GM20431 (cell line): ENCODE data around the gene NDUFAF5.

Experiments used
- in situ Hi-C: fragments of 300-500 bp; cut with MseI, MboI; formaldehyde crosslinking; loops from one replicate; pipeline ENCODE4 v1.15.0; 2020; ENCODE audit warnings: low sequenced_read_pairs; ENCODE audit not compliant: unreplicated experiment

The NDUFAF5 gene

GRCh38 chr20:13772529-13772928 is 12.3 kb upstream of the NDUFAF5 start:
- in situ Hi-C loops, result loop anchor here (25.0 kb wide), 1 partner anchor 310 kb away; no protein-coding TSS in a partner anchor

GRCh38 chr20:13775867-13776266 is 9.0 kb upstream of the NDUFAF5 start:
- in situ Hi-C loops, result no loop called here

GRCh38 chr20:13777171-13777601 is 7.6 kb upstream of the NDUFAF5 start:
- in situ Hi-C loops, result no loop called here

GRCh38 chr20:13778827-13779226 is 6.0 kb upstream of the NDUFAF5 start:
- in situ Hi-C loops, result no loop called here

- in situ Hi-C loops, result no loop called here
Measured at GRCh38 chr20:13783528-13783927, 1.3 kb upstream of the NDUFAF5 start.

- in situ Hi-C loops, result no loop called here
Measured at GRCh38 chr20:13784271-13784892, 446 bp upstream of the NDUFAF5 start.

- in situ Hi-C loops, result no loop called here
Measured at GRCh38 chr20:13786143-13786828, 1.5 kb downstream of the NDUFAF5 start.

GRCh38 chr20:13788167-13788834 is 3.5 kb downstream of the NDUFAF5 start:
- in situ Hi-C loops, result no loop called here

- in situ Hi-C loops, result no loop called here
Measured at GRCh38 chr20:13790708-13791107, 5.9 kb downstream of the NDUFAF5 start.

- in situ Hi-C loops, result no loop called here
Measured at GRCh38 chr20:13791540-13792459, 7.0 kb downstream of the NDUFAF5 start.

GRCh38 chr20:13793001-13793400 is 8.2 kb downstream of the NDUFAF5 start:
- in situ Hi-C loops, result no loop called here

- in situ Hi-C loops, result no loop called here
Measured at GRCh38 chr20:13794667-13795066, 9.8 kb downstream of the NDUFAF5 start.

GRCh38 chr20:13799040-13799439 is 14.2 kb downstream of the NDUFAF5 start:
- in situ Hi-C loops, result no loop called here

GRCh38 chr20:13799974-13800373 is 15.1 kb downstream of the NDUFAF5 start:
- in situ Hi-C loops, result no loop called here

- in situ Hi-C loops, result no loop called here
Measured at GRCh38 chr20:13800728-13801134, 15.9 kb downstream of the NDUFAF5 start.

GRCh38 chr20:13809373-13809772 is 24.5 kb downstream of the NDUFAF5 start:
- in situ Hi-C loops, result no loop called here

- in situ Hi-C loops, result no loop called here
Measured at GRCh38 chr20:13809855-13810254, 25.0 kb downstream of the NDUFAF5 start.

GRCh38 chr20:13810446-13810845 is 25.6 kb downstream of the NDUFAF5 start:
- in situ Hi-C loops, result no loop called here

- in situ Hi-C loops, result no loop called here
Measured at GRCh38 chr20:13813910-13814309, 29.1 kb downstream of the NDUFAF5 start.

- in situ Hi-C loops, result no loop called here
Measured at GRCh38 chr20:13814672-13815071, 29.8 kb downstream of the NDUFAF5 start.
